Memory B cell (primary cell): ENCODE data around the gene RBMS3.

Experiments
- ATAC-seq: fragments of 150-1000 bp; cut with Tn5 transposase; 2 replicates; pipeline ENCODE4 v1.10.0; 2021; ENCODE audit warnings: low read depth, mild to moderate bottlenecking, moderate library complexity
- DNase-seq, 2 donors: peaks; one replicate each; pipeline ENCODE4 v3.0.0; 2022; ENCODE audit warnings: low spot score in 2 of 2
- H3K27ac Mint-ChIP-seq: one replicate; pipeline ENCODE4 v1.8.0; 2022; ENCODE audit warnings: mild to moderate bottlenecking, moderate library complexity, mixed read lengths
- H3K27me3 Mint-ChIP-seq: one replicate; pipeline ENCODE4 v1.8.0; 2022; ENCODE audit warnings: mixed read lengths
- H3K36me3 Mint-ChIP-seq: one replicate; pipeline ENCODE4 v1.8.0; 2022; ENCODE audit warnings: mild to moderate bottlenecking, mixed read lengths
- H3K4me1 Mint-ChIP-seq: one replicate; pipeline ENCODE4 v1.8.0; 2022; ENCODE audit warnings: mixed read lengths
- H3K4me3 Mint-ChIP-seq: one replicate; pipeline ENCODE4 v1.8.0; 2022; ENCODE audit warnings: mild to moderate bottlenecking, moderate library complexity, mixed read lengths
- H3K9me3 Mint-ChIP-seq: one replicate; pipeline ENCODE4 v1.8.0; 2022; ENCODE audit warnings: mixed read lengths

The RBMS3 gene

DNA sequence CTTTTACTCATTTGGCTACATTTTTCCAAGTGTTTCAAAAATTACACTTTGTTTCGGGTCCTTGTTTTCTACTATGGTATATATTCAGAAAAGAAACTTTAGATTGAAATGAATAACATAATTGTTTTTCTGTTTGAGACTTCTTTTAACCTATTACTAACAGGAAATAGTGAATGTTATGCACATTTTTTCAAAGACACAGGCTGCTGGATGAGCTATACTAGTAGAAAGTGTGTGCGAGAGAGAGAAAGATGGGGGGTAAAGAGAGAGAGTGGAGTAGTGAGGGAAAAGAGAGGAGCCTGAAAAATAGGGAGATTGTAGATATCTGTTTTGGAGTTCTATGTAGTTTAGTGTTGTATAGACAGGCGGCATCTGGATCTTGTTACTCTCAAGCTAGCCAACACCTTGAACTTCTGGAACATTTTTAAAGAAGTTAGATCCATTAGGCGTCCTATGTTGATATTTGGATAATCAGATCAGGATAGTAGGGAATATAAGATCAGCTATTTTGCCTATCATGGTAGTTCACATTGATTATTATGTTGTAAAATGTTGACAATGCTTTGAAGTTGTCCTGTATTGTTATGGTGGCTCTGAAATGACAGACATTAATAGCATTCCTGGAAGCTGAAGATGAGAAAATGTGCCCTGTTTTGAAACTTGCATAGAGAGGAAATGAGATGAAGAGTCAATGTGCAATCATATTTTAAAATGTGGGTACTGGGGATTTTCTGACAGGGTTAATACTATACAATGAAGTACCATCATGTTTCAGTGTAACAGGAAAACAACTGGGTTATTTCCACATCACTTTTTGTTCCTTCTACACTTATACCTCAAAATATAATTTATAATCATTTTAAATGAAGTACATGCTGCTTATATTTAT is 2.6 kb downstream of the RBMS3 start:
- ATAC-seq (no peak), DNase-seq (no peak)
- Mint-ChIP-seq H3K27me3 (peaks cover 6% of the 10 kb centered on the region), H3K36me3 (no peaks in the 10 kb centered on the region), H3K9me3 (no peaks in the 10 kb centered on the region), H3K4me3 (no peak overlapping the region), H3K4me1 (peaks cover 9% of the 10 kb centered on the region), H3K27ac (no peak overlapping the region)

DNA sequence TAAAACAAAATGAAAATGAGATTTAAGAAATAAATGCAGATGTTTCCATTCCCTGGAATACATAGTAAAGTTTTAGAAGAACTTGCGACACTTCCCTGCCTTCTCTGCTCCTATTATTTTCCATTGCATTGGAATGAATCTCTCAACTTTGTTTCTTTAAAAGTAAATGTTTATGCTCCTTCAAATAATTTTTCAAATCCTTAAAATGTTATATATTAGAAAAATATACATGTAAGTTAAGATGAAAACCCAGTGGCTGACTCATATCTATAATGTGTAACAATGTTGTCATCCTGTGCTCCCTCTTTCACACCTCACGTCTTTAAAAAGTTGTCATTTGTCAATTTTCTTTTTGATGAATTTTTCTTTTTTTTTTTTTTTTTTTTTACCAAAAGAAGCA is 3.6 kb downstream of the RBMS3 start:
- Mint-ChIP-seq H3K27me3 (peaks cover 6% of the 10 kb centered on the region), H3K36me3 (no peaks in the 10 kb centered on the region), H3K27ac (no peak overlapping the region), H3K4me3 (no peak overlapping the region), H3K9me3 (no peaks in the 10 kb centered on the region), H3K4me1 (peaks cover 9% of the 10 kb centered on the region)
- DNase-seq (no peak), ATAC-seq (no peak)

DNA sequence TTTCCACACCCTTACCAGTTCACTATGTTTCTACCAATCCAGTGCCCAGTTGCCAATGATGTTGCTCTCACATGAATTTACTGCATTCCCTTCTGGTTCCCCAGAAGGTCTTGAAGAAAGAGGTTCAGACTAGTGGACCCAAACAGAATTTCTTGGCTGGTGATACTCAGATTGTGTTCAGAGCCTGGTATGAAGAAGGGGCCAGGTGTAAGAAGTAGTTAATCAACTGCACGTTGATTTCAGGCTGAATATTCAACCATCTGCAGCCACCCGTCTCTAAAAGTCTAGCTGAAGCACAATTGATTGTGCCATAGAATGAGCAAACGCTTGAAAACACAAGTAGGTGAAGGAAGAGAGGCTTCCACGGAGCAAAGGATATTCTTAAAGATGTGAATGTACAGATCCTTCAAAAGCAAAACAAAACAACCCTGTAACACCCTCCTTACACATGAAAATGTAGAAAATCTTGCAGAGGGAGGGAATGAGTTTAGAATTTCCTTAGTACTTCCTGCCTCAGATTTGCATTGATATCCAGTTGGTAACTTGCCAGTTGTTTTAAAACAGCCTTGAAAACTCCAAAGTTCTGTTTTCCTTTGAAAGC is 4.7 kb downstream of the RBMS3 start:
- no peaks in the 10 kb centered on the region for H3K36me3 Mint-ChIP-seq
- H3K27ac Mint-ChIP-seq = no peak overlapping the region
- H3K27me3 Mint-ChIP-seq = peaks cover 6% of the 10 kb centered on the region
- H3K9me3 Mint-ChIP-seq = no peaks in the 10 kb centered on the region
- no peak for ATAC-seq
- DNase-seq = no peak
- peaks cover 9% of the 10 kb centered on the region for H3K4me1 Mint-ChIP-seq
- no peak overlapping the region for H3K4me3 Mint-ChIP-seq

DNA sequence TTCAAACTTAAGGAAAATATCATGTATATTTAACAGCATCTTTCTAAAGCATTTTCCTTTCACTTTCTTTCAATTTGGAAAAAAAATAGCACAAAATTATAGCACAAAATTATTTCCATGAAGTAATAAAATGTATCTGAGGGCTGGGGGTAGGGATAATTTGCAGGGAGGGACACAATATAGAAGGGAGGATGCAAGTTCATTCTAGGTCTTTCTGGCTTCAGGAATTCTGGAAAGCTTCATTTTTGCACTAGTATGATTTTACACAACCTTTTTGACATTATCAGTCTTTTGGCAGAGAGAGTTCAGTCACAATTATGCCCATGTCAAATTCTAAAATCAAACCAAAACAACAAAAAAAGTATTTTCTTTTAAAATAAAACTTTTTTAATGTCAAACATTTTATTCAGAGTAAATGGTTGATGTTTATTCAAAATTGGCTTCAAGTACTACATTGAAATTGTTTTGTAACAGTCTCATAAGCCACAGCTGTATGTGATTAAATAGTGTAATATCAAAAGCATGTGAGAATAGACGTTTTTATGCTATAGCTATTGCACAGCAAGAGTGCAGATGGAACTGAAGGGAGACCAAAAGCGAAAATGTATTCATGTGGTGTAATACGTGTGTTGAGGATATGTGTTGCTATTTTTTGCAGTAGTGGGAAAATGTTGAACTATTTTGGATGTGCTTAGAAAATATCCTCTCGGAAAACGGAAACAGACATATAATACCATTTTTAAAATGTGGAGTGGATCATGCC is 5.8 kb downstream of the RBMS3 start:
- Mint-ChIP-seq H3K27ac (no peak overlapping the region), H3K27me3 (peaks cover 5% of the 10 kb centered on the region), H3K9me3 (no peaks in the 10 kb centered on the region), H3K36me3 (no peaks in the 10 kb centered on the region), H3K4me3 (no peak overlapping the region), H3K4me1 (peaks cover 5% of the 10 kb centered on the region)
- no peak for ATAC-seq
- no peak for DNase-seq

DNA sequence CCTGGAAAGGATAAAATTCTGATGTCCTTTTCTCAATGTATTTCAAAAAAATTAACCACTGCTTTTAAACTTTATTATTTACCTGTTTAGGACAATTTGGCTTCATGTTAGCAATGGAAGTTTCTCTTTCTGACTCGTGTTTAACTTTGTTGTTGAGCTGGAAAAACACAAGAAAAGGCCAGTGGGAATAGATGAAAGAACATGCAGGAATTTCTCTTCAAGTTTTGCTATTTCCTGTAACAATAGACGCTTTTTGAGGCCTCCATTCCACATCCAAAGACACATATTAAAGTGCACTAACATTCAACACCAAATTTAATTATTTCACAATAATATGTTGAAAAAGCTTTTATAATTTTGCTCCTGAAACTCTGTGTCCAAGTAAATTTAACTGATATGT is 9.7 kb downstream of the RBMS3 start:
- Mint-ChIP-seq H3K4me1 (no peaks in the 10 kb centered on the region), H3K27ac (no peak overlapping the region), H3K36me3 (no peaks in the 10 kb centered on the region), H3K4me3 (no peak overlapping the region), H3K27me3 (no peaks in the 10 kb centered on the region), H3K9me3 (no peaks in the 10 kb centered on the region)
- no peak for DNase-seq
- no peak for ATAC-seq

DNA sequence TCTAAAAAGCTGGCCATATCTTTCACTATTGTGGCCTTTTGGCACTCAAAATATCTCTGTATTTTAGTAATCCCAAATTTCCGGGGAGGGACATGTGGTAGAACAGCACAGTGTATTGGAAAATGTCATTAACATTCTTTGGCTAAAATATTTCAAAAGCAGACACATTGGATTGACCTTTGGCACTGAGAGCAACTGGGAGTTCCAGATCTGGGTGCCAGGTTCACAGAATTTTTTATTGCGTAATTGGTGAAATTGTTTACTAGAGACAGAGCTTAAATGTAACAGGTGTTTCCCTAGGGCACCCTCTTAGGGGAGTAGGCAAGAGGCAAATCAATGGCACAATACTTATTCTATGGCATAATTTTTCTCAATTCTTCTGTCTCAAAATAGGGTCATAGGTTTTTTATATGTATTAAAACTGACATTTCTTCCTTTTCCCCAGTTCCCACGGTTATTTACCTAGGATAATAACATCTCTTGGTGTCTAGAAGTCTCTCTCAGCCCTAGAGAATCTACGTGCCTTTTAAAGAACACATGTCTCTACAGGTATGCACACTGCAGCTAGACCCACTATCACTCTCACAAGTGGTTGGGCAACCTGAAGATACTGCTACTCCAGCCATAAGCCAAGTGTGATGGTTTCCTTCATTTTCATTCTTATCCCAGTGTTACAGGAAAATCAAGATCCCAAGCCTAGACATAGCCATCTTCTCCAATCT is 10.6 kb downstream of the RBMS3 start:
- no peaks in the 10 kb centered on the region for H3K36me3 Mint-ChIP-seq
- DNase-seq (no peak), ATAC-seq (no peak)
- no peaks in the 10 kb centered on the region for H3K27me3 Mint-ChIP-seq
- no peaks in the 10 kb centered on the region for H3K9me3 Mint-ChIP-seq
- H3K4me1 Mint-ChIP-seq = no peaks in the 10 kb centered on the region
- no peak overlapping the region for H3K27ac Mint-ChIP-seq
- H3K4me3 Mint-ChIP-seq = no peak overlapping the region

DNA sequence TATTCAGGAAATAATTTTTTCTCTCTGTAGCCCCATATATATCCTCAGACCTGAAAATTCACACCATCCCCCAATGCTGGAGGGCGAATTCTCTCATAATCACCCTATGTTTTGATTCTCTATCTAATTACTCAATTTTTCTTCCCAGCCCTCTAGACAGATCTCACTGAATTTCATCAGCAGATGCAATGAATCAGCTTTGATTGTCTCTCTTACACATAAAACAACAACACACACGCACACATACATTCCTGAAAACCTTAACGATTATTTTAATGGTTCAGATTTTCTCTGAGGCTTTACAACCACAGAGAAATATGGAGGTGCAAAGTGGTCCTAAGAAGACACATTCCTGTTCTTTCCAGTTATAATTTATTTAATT is 11.1 kb downstream of the RBMS3 start:
- Mint-ChIP-seq H3K4me3 (no peak overlapping the region), H3K27me3 (no peaks in the 10 kb centered on the region), H3K27ac (no peak overlapping the region), H3K4me1 (no peaks in the 10 kb centered on the region), H3K9me3 (no peaks in the 10 kb centered on the region), H3K36me3 (no peaks in the 10 kb centered on the region)
- no peak for DNase-seq
- ATAC-seq = no peak

DNA sequence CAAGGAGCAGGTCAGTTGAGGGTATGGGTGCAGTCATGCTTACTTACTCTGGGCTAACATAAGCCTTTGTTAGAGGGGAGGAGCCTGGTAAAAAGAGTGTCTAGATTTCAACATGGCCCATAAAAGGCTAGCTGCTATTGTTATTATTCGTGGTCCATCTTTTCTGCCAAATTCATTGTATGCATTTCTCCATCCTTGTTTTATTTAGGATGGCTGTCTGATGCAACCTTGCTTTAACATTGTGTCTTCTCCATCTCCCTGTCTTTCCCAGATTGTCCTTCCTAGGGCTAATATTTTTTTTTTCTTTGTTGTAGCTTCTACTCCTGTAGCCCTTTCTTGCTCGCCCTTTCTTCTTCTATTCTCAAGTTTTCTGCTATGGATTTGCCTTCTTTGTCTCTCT is 12.6 kb downstream of the RBMS3 start:
- DNase-seq = no peak
- ATAC-seq = no peak
- no peak overlapping the region for H3K27ac Mint-ChIP-seq

DNA sequence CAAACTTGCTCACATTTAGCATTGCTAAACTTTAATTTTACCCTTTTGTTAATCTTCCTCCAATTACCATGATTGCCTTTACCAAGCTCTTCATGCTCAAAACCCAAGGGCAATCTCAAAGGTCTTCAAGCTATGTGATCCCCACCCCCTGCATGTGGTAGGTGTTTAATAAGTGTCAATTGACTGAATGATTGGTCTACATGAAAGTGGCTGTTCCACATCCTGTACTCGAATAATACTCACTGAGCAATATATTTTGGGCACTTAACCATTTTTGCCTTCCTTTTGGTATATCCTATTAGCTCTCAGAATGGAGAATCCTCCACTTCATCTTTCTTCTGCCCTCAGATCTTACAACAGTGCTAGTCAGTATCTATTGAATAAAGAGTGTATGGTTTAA is 17.1 kb downstream of the RBMS3 start:
- H3K27me3 Mint-ChIP-seq = no peaks in the 10 kb centered on the region
- ATAC-seq = no peak
- no peak overlapping the region for H3K27ac Mint-ChIP-seq

More for the DNA sequence above, 12.6 kb downstream of the RBMS3 start:
- Mint-ChIP-seq H3K36me3 (no peaks in the 10 kb centered on the region), H3K27me3 (no peaks in the 10 kb centered on the region), H3K4me1 (no peaks in the 10 kb centered on the region), H3K9me3 (no peaks in the 10 kb centered on the region), H3K4me3 (no peak overlapping the region)

DNA sequence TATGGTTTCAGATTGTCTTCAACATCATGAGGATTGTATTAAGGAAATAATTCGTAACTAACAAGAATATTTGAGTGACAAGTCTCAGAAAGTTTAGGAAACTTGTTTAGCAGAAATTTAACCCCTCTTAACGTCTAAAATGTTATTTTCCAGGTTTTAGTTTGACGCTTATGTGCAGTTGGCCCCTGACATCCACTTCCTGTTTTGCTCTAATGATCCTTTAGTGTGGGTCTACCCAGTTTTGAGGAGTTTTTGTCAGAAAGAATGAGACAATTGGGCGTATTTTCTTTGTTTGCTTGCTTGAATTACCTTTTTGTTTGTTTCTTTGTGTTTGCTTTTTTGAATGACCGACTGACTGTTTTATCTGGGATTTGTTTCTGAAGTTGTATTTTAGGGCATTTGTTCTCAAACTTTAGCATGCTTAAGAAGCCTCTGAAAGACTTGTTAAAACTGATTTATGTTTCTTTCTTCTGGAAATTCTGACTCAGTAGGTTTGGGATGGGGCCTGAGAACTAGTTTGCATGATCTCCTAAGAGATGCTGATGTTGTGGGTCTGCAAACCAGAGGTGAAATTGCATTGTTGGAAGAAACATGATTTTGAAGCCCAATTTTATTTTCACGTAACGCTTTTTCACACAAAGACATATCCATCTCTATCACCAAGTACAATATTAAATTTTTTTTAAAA is 20.6 kb downstream of the RBMS3 start:
- Mint-ChIP-seq H3K27me3 (no peaks in the 10 kb centered on the region), H3K27ac (no peak overlapping the region), H3K36me3 (no peaks in the 10 kb centered on the region), H3K4me1 (no peaks in the 10 kb centered on the region), H3K9me3 (peaks cover 5% of the 10 kb centered on the region), H3K4me3 (no peak overlapping the region)
- no peak for DNase-seq
- no peak for ATAC-seq

More for the DNA sequence above, 17.1 kb downstream of the RBMS3 start:
- no peak for DNase-seq
- no peaks in the 10 kb centered on the region for H3K4me1 Mint-ChIP-seq
- H3K36me3 Mint-ChIP-seq = no peaks in the 10 kb centered on the region
- H3K9me3 Mint-ChIP-seq = peaks cover 2% of the 10 kb centered on the region
- no peak overlapping the region for H3K4me3 Mint-ChIP-seq

DNA sequence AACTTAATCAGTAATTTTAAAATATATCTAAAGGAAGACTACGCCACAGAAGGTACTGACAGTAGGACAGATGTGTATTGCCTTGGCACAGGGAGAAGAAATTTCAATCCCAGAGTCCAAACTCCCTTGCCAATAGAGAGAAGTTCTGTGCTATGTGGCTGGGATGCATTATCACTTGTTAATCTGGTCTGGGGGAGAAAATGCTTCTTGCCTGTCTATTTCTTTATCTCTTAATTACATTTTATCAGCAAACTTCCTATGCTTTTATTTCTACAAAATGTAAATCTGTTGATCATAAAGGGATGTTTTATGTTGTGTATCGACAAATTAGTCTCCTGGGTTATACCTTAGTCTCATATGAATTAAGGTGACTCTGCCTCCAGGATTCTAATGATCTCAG is 21.7 kb downstream of the RBMS3 start:
- Mint-ChIP-seq H3K36me3 (no peaks in the 10 kb centered on the region), H3K27me3 (no peaks in the 10 kb centered on the region), H3K4me3 (no peak overlapping the region), H3K9me3 (peaks cover 5% of the 10 kb centered on the region), H3K4me1 (no peaks in the 10 kb centered on the region), H3K27ac (no peak overlapping the region)
- DNase-seq (no peak), ATAC-seq (no peak)

DNA sequence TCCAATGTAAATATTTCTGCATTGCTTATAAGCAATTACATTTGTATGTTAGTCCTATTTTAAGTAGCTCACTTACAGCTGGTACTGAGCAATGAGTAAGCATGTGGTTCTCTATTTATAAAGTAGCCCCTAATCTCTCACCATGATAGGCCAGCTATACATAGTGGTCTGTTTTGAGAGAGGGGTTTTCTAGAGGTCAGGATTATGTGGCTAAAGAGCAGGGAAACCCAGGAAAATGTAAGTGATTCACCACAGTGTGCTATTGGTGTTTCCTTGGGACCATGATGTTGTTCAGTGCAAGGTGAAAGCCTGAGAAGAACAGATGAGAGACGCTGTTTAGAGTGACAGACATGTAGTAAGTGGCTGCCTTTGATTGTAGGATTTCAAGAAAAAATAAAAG is 26.4 kb downstream of the RBMS3 start:
- H3K36me3 Mint-ChIP-seq = no peaks in the 10 kb centered on the region
- H3K9me3 Mint-ChIP-seq = peaks cover 7% of the 10 kb centered on the region
- H3K4me3 Mint-ChIP-seq = no peak overlapping the region
- H3K4me1 Mint-ChIP-seq = no peaks in the 10 kb centered on the region
- H3K27me3 Mint-ChIP-seq = no peaks in the 10 kb centered on the region
- H3K27ac Mint-ChIP-seq = no peak overlapping the region
- ATAC-seq (no peak), DNase-seq (no peak)

DNA sequence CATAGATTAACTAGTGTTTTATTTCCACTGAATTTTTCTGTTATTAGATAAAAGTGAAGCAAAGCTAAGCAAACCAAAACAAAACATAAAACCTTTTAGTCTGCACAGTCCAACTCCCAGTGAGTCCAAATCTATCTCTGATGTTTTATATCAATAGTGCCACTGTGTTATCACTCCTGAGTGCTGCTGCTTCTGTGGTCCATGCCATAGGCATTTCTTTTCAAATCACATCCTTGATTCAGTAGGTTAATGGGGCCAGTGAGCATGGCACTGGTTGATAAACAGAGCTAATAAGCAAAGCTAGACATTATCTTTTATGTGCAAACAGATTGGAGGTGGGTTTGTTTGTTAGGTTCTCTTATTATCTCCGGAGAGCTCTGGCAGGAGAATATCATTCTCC is 30.0 kb downstream of the RBMS3 start:
- Mint-ChIP-seq H3K9me3 (peaks cover 6% of the 10 kb centered on the region), H3K27me3 (no peaks in the 10 kb centered on the region), H3K4me3 (no peak overlapping the region), H3K36me3 (no peaks in the 10 kb centered on the region), H3K4me1 (no peaks in the 10 kb centered on the region), H3K27ac (no peak overlapping the region)
- DNase-seq = no peak
- no peak for ATAC-seq
